NCI-H1105 treated with DMSO at 0.1 percent for 48 hours (cell line): Measurements from ENCODE around the gene VENTX.

Experiments
- DNase-seq: peaks from one replicate; lab custom pipeline; 2025; lab: John Stamatoyannopoulos, UW

Gene VENTX

GRCh38 chr10:133272964-133273420 is 35.3 kb downstream of the VENTX start:
- DNase-seq: no peak

DNA sequence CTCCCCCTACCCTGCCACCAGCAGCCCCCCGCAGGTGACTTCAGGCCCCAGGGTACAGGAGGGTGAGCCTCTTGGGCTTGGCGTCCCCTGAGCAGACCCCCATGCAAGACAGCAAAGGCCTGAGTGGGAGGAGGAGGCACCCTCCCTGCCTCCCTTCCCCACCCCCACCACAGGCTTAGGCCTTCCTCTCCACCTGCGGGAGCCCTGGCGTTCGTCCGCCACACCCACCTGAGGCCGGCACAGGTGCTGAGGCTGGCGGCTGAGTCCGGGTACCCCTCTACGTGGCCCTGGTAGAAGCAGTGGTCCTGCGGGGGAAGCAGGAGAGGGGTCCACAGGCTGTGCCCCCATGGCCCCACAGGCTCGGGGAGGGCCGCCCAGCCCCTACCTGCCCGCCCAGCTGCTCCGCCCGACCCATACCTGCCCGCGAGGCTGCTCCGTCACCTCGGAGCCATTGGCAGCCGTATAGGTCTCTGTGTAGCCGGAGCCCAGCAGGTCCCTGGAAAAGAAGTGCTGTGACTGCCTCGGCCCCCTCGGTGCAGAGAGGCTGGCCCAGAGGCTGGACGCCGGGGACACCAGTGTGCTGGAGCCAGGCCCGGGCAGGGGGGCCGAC is 36.0 kb downstream of the VENTX start:
- no peak for DNase-seq

- DNase-seq: no peak
Measured at GRCh38 chr10:133274751-133275683, 37.4 kb downstream of the VENTX start.

DNA sequence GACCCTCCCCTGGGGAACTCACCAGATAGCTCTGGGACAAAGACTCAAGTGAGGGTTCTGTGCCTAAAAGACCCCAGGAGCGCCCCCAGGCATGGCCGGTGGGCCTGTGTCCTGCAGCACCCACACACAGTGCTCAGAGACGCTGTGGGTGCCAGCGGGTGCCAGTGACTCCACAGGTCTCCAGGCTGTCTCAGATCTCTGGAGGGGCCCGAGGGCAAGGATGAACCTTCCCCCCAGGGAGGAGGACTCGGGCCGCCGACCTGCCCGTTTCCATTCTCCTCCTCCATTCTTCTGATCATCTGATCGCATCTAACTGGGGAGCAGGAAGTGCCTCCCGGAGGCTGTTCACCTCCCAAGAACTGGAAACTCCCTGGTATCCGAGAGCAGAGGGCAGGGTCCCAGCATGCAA is 38.0 kb downstream of the VENTX start:
- no peak for DNase-seq

- no peak for DNase-seq
Measured at GRCh38 chr10:133276100-133276434, 38.4 kb downstream of the VENTX start.

- peak; percentile 11 for DNase-seq
Measured at GRCh38 chr10:133276435-133277201, 39.0 kb downstream of the VENTX start, which contains the start of gene ADAM8. ADAM8 (minus strand) TSS chr10:133276868; CDS start chr10:133276817, 51 bp downstream.

DNA sequence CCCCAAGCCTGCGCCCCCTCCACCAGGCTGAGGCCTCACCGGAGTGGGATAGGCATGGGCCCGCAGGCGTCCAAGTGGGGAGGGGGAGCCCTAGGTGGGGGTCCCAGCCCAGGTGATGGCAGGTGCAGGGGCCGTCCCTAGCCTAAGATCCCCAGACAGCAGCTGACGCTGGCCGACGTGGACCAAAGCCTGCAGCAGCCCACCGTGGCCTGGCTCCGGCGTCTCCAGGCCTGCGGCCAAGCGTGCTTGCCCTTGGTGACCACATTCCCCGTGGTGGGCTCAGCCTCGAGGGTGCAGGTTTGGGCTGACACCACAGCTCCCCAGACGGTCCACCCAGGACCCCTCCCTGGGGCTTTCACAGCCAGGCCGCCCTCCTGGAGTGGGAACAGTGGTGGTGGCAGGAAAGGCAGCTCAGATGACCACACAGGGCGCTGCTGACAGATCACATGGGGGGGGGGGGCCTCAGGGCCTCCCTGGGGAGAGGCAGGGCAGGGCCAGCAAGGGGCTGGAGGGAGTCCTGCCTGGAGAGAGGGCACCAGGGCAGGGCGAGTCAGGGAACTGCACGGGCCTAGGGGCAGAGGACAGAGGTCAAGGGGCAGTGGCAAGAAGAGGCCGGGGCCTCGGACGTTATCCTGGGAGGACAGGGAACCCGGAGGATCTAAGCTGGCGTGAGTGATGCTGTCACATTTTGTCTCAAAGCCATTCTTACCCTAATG is 39.8 kb downstream of the VENTX start:
- no peak for DNase-seq

DNA sequence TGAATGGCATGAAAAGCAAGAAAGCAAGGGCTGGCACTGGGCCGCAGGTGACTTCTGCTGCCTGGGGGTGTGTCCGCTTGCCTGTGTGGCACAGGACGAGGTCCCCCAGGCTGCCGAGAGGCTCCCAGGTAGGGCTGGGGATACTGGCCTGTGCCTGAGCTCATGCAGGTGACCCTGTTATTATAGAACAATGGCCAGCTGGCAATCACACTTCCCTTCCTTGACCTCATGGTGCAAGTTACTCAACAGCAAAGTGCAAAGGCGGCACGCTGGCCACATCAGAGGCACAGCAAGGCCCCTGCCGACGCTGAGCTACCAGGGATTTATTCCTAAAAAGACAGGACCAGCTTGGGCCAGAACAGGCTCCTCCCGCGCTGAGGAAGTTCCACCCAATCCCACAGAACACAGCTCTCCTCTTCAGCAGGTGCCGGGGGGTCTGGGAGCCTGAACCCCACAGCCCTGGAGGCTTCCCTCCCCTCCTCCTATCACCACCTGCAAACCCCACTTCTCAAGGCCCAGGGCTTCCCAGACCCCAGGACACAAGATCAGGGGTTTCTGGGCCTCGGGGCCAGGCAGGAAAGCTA is 40.4 kb downstream of the VENTX start:
- no peak for DNase-seq

- DNase-seq: no peak
Measured at GRCh38 chr10:133278577-133279265, 41.1 kb downstream of the VENTX start.

GRCh38 chr10:133279326-133280226 is 41.9 kb downstream of the VENTX start:
- DNase-seq: no peak

DNA sequence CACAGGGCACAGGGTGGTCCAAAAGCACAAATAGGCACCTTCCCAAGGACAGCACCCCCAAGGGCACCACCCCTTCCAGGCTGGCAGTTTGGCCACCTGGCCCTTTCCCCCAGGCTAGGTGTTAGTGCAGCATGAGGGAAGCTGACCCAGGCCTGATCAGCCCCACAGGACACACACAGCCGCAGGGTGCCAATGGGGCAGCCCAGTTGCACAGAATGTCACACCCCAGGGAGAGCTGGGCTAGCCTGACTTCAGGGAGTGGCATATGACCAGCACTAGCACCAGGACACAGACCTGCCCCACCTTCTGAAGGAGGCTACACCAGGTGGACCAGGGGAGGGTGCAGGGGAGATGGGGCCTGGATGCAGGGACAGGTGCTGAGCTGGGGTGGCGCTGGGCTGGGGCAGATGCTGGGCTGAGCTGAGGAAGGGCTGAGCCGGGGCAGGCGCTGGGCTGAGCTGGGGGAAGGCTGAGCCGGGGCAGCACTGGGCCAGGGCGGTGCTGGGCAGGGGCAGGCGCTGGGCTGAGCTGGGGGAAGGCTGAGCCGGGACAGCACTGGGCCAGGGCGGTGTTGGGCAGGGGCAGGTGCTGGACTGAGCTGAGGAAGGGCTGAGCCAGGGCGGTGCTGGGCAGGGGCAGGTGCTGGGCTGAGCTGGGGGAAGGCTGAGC is 42.9 kb downstream of the VENTX start:
- DNase-seq: no peak

DNA sequence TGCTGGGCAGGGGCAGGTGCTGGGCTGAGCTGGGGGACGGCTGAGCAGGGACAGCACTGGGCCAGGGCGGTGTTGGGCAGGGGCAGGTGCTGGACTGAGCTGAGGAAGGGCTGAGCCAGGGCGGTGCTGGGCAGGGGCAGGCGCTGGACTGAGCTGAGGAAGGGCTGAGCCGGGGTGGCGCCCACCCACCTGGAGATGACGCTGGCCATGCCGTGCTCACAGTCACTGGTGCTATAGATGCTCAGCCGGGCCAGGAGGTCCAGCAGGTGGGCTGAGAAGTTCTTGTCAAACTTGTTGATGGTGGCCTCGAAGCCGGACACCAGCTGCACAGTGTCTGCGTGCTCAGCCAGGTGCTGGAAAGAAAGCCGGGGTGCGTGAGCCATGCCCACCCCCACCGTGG is 43.4 kb downstream of the VENTX start:
- no peak for DNase-seq

GRCh38 chr10:133281628-133282372 is 44.1 kb downstream of the VENTX start:
- DNase-seq: no peak

GRCh38 chr10:133282846-133283390 is 45.3 kb downstream of the VENTX start:
- DNase-seq: no peak

DNA sequence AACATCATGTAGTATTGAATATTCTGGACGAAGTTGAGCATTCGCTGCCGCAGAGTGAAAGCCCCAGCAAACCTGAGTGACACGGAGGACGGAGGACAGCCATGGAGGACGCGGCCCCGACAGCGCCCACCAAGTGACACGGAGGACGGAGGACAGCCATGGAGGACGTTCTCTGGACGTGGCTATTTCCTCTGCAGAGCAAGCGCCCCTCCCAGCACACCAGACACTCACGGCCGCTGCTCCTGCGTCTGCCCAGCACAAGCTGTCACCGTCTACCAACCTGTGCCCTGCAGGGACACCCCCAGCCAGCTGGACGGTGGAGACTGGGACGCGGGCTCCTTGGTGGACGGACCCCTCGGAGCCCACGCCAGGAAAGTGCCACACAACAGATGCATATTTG is 46.3 kb downstream of the VENTX start:
- no peak for DNase-seq

DNA sequence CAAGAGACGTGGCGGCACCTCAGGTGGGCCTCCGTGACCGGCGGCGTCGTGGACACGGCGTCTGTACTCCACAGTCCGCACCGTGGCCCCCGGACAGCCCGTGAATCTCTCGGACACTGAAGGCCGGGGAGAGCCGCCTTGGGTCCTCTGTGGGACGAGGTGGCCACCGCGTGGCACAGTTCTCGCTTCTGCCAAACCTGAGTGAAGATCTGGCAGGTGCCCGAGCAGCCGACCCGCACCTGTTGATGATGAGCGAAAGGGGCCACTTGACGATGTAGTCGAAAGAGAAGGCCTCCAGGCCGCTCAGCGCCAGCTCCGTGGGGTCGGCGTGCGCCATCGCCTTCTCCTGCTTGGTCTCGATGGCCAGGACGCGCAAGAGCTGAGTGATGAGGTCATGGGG is 47.6 kb downstream of the VENTX start:
- DNase-seq: no peak

- no peak for DNase-seq
Measured at GRCh38 chr10:133286366-133286765, 48.7 kb downstream of the VENTX start.

DNA sequence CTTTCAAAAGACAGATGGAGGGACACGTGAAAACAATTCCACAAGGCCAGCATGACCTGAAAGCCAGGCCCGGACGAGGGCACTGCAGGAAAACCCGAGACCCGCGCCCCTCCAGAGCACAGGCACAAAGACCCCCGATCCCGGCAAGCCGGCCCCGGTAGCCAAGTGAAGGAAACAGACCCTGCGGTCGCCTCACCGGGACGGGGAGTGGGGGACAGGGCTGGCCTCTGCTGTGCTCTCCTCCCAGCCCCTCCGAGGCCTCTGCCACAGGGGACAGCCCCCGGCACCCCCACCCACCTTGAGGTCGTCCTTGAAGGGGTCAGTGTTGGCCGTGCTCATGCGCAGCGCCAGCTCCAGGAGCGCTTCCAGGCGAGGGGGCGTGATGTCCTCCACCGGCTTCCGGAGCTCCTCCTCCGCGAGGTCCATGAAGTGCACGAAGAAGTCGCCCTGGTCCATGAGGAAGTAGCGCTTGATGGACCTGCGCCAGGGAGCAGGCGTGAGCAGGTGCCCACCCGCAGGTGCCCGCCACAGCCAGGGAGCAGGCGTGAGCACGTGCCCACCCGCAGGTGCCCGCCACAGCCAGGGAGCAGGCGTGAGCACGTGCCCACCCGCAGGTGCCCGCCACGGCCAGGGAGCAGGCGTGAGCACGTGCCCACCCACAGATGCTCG is 50.3 kb downstream of the VENTX start:
- no peak for DNase-seq
